Endothelial cell of umbilical vein (primary cell): ENCODE results near the gene TTYH2.
"Not testable (repeated sequence)": the region's sequence is repeated elsewhere in the genome, so short reads cannot be mapped to it uniquely, and the experiment has no call there.

Experiments
- EZH2 ChIP-seq: IDR thresholded peaks from 2 replicates; pipeline ENCODE4 v1.6.1; 2012; ENCODE audit warnings: borderline replicate concordance, low read depth, mild to moderate bottlenecking, moderate library complexity, low read length, inconsistent platforms; ENCODE audit not compliant: severe bottlenecking
- MYC ChIP-seq: IDR thresholded peaks from one replicate; pipeline ENCODE4 v1.6.1; 2011; ENCODE audit warnings: mild to moderate bottlenecking, low read depth, low read length
- POLR2A ChIP-seq: IDR thresholded peaks from 2 replicates; pipeline ENCODE4 v1.6.1; 2012; ENCODE audit warnings: low read depth, mild to moderate bottlenecking, control low read depth, low read length
- POLR2AphosphoS5 ChIP-seq: IDR thresholded peaks from 2 replicates; pipeline ENCODE4 v1.6.1; 2012; ENCODE audit warnings: low read depth, mild to moderate bottlenecking, control low read depth, low read length, moderate library complexity; ENCODE audit not compliant: insufficient read depth
- TF ChIP-seq, protein P1 (sequence below), 2 donors: IDR thresholded peaks; 1 replicate in 1 of 2; 2 replicates in 1 of 2; pipeline ENCODE4 v1.5.1; 2011; ENCODE audit warnings: low read length in 2 of 2, mild to moderate bottlenecking in 2 of 2, moderate library complexity in 2 of 2, control low read depth in 1 of 2, inconsistent platforms in 1 of 2, low read depth in 1 of 2; ENCODE audit not compliant: insufficient read depth in 1 of 2; ENCODE audit errors: extremely low read depth in 1 of 2

DNA sequence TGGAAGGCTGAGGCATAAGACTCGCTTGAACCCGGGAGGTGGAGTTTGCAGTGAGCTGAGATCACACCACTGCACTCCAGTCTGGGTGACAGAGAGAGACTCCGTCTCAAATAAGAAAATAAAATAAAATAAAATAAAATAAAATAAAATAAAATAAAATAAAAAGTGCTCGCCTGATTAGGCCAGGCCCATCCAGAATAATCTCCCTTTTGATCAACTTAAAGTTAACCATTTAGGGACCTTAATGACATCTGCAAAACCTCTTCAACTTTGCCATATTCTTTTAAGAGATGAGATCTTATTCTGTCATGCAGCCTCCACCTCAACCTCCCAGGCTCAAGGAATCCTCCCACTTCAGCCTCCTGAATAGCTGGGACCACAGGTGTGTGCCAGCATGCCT is 24.7 kb upstream of the TTYH2 start:
- not testable (repeated sequence) for TF ChIP-seq POLR2A, POLR2AphosphoS5, EZH2, MYC
- TF ChIP-seq, protein P1, sequence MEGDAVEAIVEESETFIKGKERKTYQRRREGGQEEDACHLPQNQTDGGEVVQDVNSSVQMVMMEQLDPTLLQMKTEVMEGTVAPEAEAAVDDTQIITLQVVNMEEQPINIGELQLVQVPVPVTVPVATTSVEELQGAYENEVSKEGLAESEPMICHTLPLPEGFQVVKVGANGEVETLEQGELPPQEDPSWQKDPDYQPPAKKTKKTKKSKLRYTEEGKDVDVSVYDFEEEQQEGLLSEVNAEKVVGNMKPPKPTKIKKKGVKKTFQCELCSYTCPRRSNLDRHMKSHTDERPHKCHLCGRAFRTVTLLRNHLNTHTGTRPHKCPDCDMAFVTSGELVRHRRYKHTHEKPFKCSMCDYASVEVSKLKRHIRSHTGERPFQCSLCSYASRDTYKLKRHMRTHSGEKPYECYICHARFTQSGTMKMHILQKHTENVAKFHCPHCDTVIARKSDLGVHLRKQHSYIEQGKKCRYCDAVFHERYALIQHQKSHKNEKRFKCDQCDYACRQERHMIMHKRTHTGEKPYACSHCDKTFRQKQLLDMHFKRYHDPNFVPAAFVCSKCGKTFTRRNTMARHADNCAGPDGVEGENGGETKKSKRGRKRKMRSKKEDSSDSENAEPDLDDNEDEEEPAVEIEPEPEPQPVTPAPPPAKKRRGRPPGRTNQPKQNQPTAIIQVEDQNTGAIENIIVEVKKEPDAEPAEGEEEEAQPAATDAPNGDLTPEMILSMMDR (IDR thresholded peaks at IDR 0.05; ENCODE audit: extremely low read depth in 1 of 2, insufficient read depth in 1 of 2, low read depth in 1 of 2, low read length in 2 of 2), result not testable (repeated sequence)
